ENCODE results near the gene CEP295NL.

- TF ChIP-seq CTCF (IDR thresholded peaks at IDR 0.05): peak; percentile 81 to 89 (median 88)
- no peak for TF ChIP-seq EP300 (IDR thresholded peaks at IDR 0.05)
- no peak for TF ChIP-seq POLR2A (IDR thresholded peaks at IDR 0.05)
Measured at GRCh38 chr17:78865682-78866390, 37.2 kb downstream of the CEP295NL start.
